Endothelial cell of umbilical vein (primary cell): ENCODE measurements around the gene TLR6.

ENCODE experiments used
- EZH2 ChIP-seq: IDR thresholded peaks from 2 replicates; pipeline ENCODE4 v1.6.1; 2012; ENCODE audit warnings: borderline replicate concordance, low read depth, mild to moderate bottlenecking, moderate library complexity, low read length, inconsistent platforms; ENCODE audit not compliant: severe bottlenecking
- POLR2A ChIP-seq: IDR thresholded peaks from 2 replicates; pipeline ENCODE4 v1.6.1; 2012; ENCODE audit warnings: low read depth, mild to moderate bottlenecking, control low read depth, low read length
- TF ChIP-seq, protein P1 (sequence below), 2 donors: IDR thresholded peaks; 1 replicate in 1 of 2; 2 replicates in 1 of 2; pipeline ENCODE4 v1.5.1; 2011; ENCODE audit warnings: low read length in 2 of 2, mild to moderate bottlenecking in 2 of 2, moderate library complexity in 2 of 2, control low read depth in 1 of 2, inconsistent platforms in 1 of 2, low read depth in 1 of 2; ENCODE audit not compliant: insufficient read depth in 1 of 2; ENCODE audit errors: extremely low read depth in 1 of 2

DNA sequence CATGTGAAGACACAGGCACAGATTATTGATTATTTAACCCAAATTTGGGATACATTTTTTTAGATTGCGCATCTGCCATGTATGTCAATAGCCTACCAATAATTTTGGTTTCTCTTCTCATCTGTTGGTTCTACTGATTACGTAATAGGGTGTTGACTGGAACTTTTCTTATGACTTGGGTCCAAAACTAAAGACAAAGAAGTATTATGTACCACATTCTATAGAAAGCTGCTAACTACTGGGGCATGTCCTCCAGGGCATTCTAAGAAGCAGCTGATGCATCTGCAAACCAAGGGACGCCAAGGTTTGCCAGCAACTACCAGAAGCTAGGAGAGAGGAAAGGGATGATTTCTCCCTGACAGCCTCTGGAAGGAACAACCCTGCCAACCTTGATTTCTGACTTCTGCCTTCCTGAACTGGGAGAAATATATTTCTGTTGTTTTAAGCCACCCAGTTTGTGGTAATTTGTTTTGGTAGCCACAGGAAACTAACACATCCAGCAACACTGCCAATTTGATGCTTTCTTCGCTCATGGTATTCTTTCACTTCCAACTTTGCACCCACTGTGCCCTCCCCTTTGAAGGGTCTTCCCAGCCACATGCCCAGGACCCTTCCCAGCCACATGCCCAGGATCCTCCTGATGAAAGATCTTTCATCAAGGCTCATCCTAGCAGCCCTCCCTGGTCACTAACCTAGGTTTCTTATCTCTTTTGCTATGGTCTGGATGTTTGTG lies 36.1 kb downstream of the TLR6 start:
- TF ChIP-seq, protein P1, sequence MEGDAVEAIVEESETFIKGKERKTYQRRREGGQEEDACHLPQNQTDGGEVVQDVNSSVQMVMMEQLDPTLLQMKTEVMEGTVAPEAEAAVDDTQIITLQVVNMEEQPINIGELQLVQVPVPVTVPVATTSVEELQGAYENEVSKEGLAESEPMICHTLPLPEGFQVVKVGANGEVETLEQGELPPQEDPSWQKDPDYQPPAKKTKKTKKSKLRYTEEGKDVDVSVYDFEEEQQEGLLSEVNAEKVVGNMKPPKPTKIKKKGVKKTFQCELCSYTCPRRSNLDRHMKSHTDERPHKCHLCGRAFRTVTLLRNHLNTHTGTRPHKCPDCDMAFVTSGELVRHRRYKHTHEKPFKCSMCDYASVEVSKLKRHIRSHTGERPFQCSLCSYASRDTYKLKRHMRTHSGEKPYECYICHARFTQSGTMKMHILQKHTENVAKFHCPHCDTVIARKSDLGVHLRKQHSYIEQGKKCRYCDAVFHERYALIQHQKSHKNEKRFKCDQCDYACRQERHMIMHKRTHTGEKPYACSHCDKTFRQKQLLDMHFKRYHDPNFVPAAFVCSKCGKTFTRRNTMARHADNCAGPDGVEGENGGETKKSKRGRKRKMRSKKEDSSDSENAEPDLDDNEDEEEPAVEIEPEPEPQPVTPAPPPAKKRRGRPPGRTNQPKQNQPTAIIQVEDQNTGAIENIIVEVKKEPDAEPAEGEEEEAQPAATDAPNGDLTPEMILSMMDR (IDR thresholded peaks at IDR 0.05; ENCODE audit: extremely low read depth in 1 of 2, insufficient read depth in 1 of 2, low read depth in 1 of 2, low read length in 2 of 2), result no peak
- no peak for TF ChIP-seq POLR2A
- no peak for TF ChIP-seq EZH2
